Fibroblast of peridontal ligament (primary cell): ENCODE measurements around the gene SLC10A3.

Experiments
- DNase-seq: peaks from one replicate; pipeline ENCODE4 v3.0.0-alpha.2; 2010; ENCODE audit errors: extremely low read depth

SLC10A3 gene

GRCh38 chrX:154484255-154485149 lies 5.9 kb downstream of the SLC10A3 start:
- no peak for DNase-seq

DNA sequence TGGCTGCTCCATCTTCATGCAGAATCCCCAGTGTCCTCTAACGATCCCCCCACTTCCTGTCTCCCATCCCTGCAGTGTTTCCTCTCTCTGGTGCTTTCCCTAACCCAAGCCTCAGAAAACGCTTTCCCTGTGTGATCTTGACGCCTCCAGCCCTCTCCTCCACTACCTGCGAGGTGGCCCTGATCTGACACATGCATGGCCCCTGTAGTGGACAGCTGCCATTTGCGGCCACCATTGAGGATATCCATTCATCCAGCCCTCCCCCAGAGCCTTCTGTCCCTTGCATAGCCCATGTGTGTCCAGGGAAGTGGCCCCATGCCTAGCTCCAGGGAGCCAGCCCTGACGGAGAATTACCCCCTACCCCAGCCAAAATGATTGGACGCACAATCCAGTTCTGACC lies 7.1 kb downstream of the SLC10A3 start:
- no peak for DNase-seq

- DNase-seq: no peak
Observed at GRCh38 chrX:154482786-154483185, 7.6 kb downstream of the SLC10A3 start.

DNA sequence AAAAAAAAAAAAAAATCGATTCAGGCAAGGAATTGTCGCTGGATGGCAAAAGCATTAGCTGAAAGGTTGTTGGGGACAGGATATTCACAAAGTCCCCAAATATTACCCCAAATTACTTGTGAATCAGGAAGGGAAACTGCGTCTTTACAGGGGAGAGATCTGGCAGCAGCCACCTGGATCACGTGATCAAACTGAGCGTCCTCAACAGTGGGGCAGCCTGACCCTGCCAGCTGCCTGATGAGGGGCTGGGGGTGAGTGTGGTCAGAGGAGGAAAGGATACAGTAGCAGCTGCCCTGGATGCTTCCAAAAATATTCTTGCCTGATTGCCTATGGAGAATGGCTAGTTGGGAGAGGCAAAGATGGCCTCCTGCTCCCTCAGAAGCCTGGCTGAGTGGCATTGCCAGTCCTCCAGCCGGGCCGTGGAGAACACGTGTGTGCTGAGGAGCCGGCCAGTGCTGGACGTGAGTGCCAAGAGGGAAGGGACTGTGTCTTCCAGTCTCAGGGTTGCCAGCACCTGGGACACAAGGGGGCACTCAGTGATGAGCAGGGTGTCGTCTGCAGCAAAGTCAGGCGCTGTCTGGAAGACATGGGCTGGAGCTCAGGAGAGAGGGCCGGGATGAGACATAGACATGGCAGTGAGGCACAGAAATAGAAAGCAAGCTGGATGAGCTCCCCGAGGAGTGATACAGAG lies 8.4 kb downstream of the SLC10A3 start:
- DNase-seq: no peak

- no peak for DNase-seq
Observed at GRCh38 chrX:154481195-154481594, 9.2 kb downstream of the SLC10A3 start.

- peak; percentile 78 for DNase-seq
Observed at GRCh38 chrX:154478728-154479622, 11.5 kb downstream of the SLC10A3 start, which contains the start of gene LAGE3. Gene LAGE3, minus strand, starts transcription at chrX:154479281. Its CDS starts 366 bp downstream, at chrX:154478915.

DNA sequence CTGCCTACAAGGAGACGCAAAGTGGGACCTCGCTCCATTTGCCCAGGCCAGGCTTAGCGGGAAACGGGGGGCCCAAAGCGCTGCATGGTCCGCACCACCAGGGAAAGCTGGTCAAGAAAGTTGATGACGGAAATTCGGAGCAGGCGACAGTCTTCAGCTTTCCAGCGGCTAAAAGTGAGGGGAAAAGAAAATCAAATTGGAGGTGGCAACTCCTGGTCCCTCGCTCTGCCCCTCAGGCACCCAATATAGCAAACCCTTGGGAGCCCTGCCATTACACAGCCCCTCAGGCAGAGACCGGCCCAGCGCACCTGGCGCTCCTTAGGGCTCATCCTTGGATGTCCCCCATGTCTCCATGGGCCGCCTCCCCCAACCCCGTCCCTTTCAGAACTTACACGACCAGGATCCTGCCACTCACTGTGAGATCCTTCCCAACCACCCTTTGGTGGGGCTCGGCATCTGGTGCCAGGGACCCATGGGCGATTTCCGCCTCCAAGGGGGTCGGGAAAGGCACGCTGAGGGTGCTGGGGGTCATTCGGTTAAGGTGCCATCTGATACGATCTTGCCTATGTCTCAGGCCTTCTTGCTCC lies 12.4 kb downstream of the SLC10A3 start:
- DNase-seq: no peak

DNA sequence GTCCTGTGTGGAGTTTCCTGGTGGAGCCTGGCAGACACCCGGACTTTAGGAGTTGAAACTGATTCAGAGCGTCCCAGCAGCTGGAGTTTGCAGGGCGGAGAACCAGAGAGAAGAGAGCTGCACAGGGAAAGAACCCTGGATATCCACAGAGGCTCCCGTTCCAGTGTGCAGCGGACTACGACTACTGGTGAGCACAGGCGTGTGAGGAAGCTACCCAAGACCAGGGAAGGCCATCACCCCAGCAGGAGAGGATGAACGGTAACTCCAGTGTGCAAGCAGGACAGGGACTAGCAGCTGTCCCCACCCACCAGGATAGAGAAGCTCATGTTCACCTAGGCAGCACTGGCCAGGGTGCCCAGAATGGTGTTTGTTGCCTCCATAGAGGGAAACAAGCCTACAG lies 13.6 kb downstream of the SLC10A3 start:
- no peak for DNase-seq

GRCh38 chrX:154473683-154474082 lies 16.7 kb downstream of the SLC10A3 start:
- DNase-seq: no peak

- no peak for DNase-seq
Observed at GRCh38 chrX:154472685-154473632, 17.5 kb downstream of the SLC10A3 start.

DNA sequence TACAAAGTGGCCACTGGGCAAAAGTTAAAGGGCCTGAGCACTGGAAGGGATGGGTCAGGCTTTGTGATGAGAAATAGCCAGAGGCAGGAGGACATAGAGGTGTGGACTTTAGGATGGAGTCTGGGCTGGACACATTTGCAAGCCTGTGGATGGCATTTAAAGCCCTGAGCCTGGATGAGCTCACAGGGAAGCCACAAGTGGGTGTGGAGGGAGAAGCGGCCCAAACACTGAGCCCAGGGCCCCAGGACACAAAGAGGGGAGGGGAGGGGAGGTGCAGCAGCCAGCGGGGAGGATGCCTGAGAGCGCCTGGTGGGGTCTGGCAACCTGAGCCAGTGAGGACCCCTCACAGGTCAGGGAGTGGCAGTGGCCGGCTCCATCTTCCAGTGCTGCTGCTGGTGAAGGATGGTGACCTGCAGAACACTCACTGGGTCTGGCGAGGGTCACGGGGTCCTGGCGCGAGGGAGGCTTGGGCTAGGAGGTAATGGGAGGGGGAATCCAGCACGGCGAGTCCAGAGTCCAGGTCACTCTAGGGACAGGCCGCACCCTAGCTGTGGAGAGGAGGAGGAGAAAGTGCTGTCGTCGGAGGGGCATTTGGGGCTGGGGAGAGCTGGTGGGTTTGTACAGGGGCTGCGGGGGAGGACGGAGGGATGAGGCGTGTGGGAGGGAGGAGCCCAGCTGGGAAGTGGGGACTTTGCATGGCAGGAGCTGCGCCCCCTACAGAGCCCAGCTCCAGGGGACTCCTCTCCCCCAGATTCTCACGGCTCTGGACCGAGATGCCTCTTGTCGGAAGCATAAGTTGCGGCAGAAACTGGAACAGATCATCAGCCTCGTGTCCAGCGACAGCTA lies 18.4 kb downstream of the SLC10A3 start:
- no peak for DNase-seq

DNA sequence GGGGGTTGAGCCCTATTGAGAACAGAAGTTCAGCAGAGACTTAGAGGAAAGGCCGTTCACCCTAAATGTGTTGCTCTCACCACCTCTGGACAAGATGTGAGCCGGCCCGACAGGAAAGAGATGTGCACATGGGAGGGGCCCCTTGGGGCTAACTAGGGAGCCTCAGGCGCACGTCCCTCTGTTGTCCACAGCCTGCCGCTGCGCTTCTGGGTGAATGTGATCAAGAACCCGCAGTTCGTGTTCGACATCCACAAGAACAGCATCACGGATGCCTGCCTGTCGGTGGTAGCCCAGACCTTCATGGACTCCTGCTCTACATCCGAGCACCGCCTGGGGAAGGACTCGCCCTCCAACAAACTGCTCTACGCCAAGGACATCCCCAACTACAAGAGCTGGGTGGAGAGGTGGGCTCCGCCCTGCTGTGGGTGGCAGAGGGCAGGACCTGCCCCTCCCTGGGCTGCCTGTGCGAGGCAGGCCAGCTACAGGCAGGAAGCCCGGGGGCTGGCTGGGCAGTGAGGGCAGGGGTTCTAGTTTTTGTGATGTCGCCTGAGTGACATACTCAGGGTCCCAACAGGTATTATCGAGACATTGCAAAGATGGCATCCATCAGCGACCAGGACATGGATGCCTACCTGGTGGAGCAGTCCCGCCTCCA lies 19.4 kb downstream of the SLC10A3 start:
- no peak for DNase-seq

- no peak for DNase-seq
Observed at GRCh38 chrX:154470434-154470833, 20.0 kb downstream of the SLC10A3 start.

- no peak for DNase-seq
Observed at GRCh38 chrX:154469880-154470279, 20.5 kb downstream of the SLC10A3 start.

DNA sequence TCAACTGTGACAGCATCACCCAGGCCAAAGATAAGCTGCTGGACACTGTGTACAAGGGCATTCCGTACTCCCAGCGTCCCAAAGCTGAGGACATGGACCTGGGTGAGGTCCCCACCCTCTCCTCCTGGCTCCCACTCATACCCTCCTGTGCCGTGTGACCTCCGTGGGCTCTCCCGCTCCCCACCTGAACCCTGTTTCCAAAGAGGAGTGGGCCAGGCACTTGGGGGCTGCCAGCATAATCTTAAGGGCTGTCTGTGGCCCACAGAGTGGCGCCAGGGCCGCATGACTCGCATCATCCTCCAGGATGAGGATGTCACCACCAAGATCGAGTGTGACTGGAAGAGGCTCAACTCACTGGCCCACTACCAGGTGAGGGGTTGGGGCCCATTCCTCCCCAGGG lies 21.3 kb downstream of the SLC10A3 start:
- DNase-seq: no peak

DNA sequence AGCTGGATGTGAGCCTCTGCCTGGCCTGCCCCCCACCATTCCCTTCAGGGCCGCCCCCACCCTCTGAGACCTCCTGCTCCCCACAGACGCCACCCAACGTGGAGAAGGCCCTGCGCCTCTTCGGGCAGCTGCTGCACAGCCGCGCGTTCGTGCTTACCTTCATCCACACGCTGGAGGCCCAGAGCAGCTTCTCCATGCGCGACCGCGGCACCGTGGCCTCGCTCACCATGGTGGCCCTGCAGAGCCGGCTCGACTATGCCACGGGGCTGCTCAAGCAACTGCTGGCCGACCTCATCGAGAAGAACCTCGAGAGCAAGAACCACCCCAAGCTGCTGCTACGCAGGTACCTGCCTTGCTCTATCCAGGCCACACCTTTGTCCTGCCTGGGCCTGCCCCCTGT lies 22.2 kb downstream of the SLC10A3 start:
- DNase-seq: no peak

- DNase-seq: no peak
Observed at GRCh38 chrX:154467556-154467955, 22.9 kb downstream of the SLC10A3 start.

DNA sequence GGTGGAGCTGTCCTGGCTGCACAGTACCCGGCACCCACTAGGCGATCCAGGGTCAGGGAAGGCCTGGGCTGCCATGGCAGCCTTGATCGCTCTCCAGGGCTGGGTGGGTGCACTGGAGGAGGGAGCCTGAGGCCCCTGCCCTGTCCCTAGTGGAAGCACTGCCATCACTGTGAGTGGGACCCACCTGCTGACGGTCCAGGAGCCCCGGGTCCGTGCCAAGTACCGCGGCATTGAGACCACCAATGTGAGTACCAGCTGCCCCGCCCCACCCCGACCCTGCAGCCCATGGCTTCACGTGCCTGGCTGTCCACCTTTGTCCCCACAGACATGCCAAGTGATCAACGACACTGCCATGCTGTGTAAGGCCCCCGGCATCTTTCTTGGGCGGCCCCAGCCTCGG lies 23.5 kb downstream of the SLC10A3 start:
- no peak for DNase-seq

GRCh38 chrX:154466036-154466435 lies 24.4 kb downstream of the SLC10A3 start:
- DNase-seq: no peak
